ENCODE data around the gene PRMT3. TPM values are rescaled to one million over a fixed set of nuclear protein-coding genes. Genes with fewer than 3 reads are reported as not detected.

Gene PRMT3
- total RNA-seq, 3 donors from 2014 or later: 14.9 to 26.2 (median 18.4) TPM

- Histone ChIP-seq H3K27ac (no peak overlapping the region), H3K27me3 (no peaks in the 10 kb centered on the region), H3K36me3 (no peaks in the 10 kb centered on the region), H3K9me3 (no peaks in the 10 kb centered on the region), H3K4me3 (no peak overlapping the region), H3K4me1 (no peaks in the 10 kb centered on the region)
- no peak for TF ChIP-seq CTCF (IDR thresholded peaks at IDR 0.05)
- TF ChIP-seq POLR2A (IDR thresholded peaks at IDR 0.05): no peak
- no peak for TF ChIP-seq POLR2AphosphoS5 (IDR thresholded peaks at IDR 0.05)
- intact Hi-C loops (cut with DNase I; ENCODE audit: low total_unique reads): no loop called here
- DNase-seq (ENCODE audit: low spot score in 2 of 2): no peak
These were observed 12.0 kb downstream of the PRMT3 start for GRCh38 chr11:20399498-20399897.

GRCh38 chr11:20403059-20403458 is 15.5 kb downstream of the PRMT3 start:
- intact Hi-C loops (cut with DNase I; ENCODE audit: low total_unique reads): no loop called here
- Histone ChIP-seq H3K4me1 (no peaks in the 10 kb centered on the region), H3K27ac (no peak overlapping the region), H3K9me3 (no peaks in the 10 kb centered on the region), H3K4me3 (no peak overlapping the region), H3K27me3 (no peaks in the 10 kb centered on the region), H3K36me3 (no peaks in the 10 kb centered on the region)
- TF ChIP-seq CTCF (IDR thresholded peaks at IDR 0.05) (no peak), POLR2A (IDR thresholded peaks at IDR 0.05) (no peak), POLR2AphosphoS5 (IDR thresholded peaks at IDR 0.05) (no peak)
- no peak for DNase-seq (ENCODE audit: low spot score in 2 of 2)

- Histone ChIP-seq H3K4me3 (no peak overlapping the region), H3K27me3 (no peaks in the 10 kb centered on the region), H3K9me3 (no peaks in the 10 kb centered on the region), H3K4me1 (no peaks in the 10 kb centered on the region), H3K27ac (no peak overlapping the region), H3K36me3 (no peaks in the 10 kb centered on the region)
- intact Hi-C loops (cut with DNase I; ENCODE audit: low total_unique reads): no loop called here
- no peak for DNase-seq (ENCODE audit: low spot score in 2 of 2)
- TF ChIP-seq CTCF (IDR thresholded peaks at IDR 0.05) (no peak), POLR2AphosphoS5 (IDR thresholded peaks at IDR 0.05) (no peak), POLR2A (IDR thresholded peaks at IDR 0.05) (no peak)
These were observed 19.0 kb downstream of the PRMT3 start for GRCh38 chr11:20406484-20406883.

- TF ChIP-seq POLR2A (IDR thresholded peaks at IDR 0.05) (no peak), POLR2AphosphoS5 (IDR thresholded peaks at IDR 0.05) (no peak), CTCF (IDR thresholded peaks at IDR 0.05) (no peak)
- Histone ChIP-seq H3K4me1 (no peaks in the 10 kb centered on the region), H3K9me3 (no peaks in the 10 kb centered on the region), H3K27me3 (no peaks in the 10 kb centered on the region), H3K36me3 (no peaks in the 10 kb centered on the region), H3K27ac (no peak overlapping the region), H3K4me3 (no peak overlapping the region)
- intact Hi-C loops (cut with DNase I; ENCODE audit: low total_unique reads): no loop called here
- no peak for DNase-seq (ENCODE audit: low spot score in 2 of 2)
These were observed 19.8 kb downstream of the PRMT3 start for GRCh38 chr11:20407344-20407743.

- no peak for DNase-seq (ENCODE audit: low spot score in 2 of 2)
- no peaks in the 10 kb centered on the region for H3K27me3 ChIP-seq
- no peaks in the 10 kb centered on the region for H3K36me3 ChIP-seq
- TF ChIP-seq POLR2A (IDR thresholded peaks at IDR 0.05): no peak
- no peak for TF ChIP-seq CTCF (IDR thresholded peaks at IDR 0.05)
- intact Hi-C loops (cut with DNase I; ENCODE audit: low total_unique reads): no loop called here
- H3K4me3 ChIP-seq: no peak overlapping the region
- H3K27ac ChIP-seq: no peak overlapping the region
- no peaks in the 10 kb centered on the region for H3K4me1 ChIP-seq
- H3K9me3 ChIP-seq: no peaks in the 10 kb centered on the region
These were observed 27.9 kb downstream of the PRMT3 start for GRCh38 chr11:20415432-20415831.

Data from breast epithelium (tissue), 4 donors.